AG09309 (cell line): ENCODE data around the gene TMEM82.

ENCODE experiments used
- DNase-seq: peaks from one replicate; pipeline ENCODE4 v3.0.0-alpha.2; 2010; ENCODE audit warnings: low read depth
- H3K4me3 ChIP-seq: 2 replicates; pipeline ENCODE4 v1.5.1; 2011; ENCODE audit warnings: mild to moderate bottlenecking, low read depth, low read length, moderate library complexity; ENCODE audit not compliant: control insufficient read depth
- TF ChIP-seq, protein P1 (sequence below): IDR thresholded peaks from 2 replicates; pipeline ENCODE4 v1.5.1; 2011; ENCODE audit warnings: mild to moderate bottlenecking, low read depth, low read length, inconsistent platforms; ENCODE audit not compliant: insufficient read depth, control insufficient read depth; ENCODE audit errors: missing control alignments

TMEM82 gene

DNA sequence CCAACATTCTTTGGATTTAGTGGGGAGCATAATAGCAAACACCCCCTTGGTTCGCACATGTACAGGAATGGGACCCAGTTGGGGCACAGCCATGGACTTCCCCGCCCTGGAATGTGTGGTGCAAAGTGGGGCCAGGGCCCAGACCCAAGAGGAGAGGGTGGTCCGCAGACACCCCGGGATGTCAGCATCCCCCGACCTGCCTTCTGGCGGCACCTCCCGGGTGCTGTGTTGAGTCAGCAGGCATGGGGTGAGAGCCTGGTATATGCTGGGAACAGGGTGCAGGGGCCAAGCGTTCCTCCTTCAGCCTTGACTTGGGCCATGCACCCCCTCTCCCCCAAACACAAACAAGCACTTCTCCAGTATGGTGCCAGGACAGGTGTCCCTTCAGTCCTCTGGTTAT, 43.4 kb downstream of the TMEM82 start:
- TF ChIP-seq, protein P1, sequence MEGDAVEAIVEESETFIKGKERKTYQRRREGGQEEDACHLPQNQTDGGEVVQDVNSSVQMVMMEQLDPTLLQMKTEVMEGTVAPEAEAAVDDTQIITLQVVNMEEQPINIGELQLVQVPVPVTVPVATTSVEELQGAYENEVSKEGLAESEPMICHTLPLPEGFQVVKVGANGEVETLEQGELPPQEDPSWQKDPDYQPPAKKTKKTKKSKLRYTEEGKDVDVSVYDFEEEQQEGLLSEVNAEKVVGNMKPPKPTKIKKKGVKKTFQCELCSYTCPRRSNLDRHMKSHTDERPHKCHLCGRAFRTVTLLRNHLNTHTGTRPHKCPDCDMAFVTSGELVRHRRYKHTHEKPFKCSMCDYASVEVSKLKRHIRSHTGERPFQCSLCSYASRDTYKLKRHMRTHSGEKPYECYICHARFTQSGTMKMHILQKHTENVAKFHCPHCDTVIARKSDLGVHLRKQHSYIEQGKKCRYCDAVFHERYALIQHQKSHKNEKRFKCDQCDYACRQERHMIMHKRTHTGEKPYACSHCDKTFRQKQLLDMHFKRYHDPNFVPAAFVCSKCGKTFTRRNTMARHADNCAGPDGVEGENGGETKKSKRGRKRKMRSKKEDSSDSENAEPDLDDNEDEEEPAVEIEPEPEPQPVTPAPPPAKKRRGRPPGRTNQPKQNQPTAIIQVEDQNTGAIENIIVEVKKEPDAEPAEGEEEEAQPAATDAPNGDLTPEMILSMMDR, result no peak
- H3K4me3 ChIP-seq, result no peak overlapping the region
- no peak for DNase-seq

DNA sequence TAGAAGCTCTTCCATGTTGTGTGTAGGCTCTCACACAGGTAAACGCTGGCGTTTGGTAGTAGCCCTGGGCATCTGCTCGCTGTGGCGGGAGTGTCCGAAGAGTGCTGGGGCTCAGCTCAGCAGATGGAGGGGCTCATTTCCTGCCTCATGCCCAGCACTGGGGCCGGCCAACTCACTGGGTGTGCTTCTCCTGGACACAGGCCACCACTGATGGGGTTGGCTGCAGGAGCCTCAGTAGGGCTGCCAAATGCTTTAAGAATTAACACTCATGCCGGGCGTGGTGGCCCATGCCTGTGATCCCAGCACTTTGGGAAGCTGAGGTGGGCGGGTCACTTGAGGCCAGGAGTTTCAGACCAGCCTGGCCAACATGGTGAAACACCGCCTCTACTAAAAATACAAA, 44.3 kb downstream of the TMEM82 start:
- H3K4me3 ChIP-seq, result no peak overlapping the region
- TF ChIP-seq, protein P1, result no peak
- no peak for DNase-seq

DNA sequence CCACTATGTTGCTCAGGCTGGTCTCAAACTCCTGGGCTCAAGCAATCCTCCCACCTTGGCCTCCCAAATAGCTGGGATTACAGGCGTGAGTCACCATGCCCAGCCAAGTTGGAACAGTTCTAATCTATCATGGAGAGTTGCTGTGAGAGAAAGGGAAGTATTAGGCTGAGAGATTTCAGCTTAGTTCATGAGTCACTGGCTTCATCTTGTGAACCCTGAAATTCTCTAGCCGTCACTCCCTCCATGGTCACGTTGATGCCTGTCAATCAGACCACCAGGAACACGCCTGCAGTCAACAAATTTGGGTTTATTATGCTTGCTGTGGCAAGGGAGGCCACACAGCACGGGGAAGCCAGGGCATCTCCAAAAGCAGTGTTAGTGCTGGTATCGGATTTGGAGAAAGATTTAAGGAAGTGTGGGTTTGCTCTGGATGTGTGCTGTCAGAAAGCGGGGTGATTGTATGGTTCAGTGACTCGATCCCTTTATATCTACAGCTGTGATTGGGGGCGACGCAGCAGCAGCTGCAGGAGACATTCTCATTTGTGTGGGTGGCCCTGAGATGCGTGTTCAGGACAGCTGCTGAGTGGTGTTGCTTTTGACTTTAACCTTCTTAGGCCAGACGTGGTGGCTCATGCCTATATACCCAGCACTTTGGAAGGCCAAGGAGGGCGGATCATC, 46.5 kb downstream of the TMEM82 start:
- H3K4me3 ChIP-seq, result no peak overlapping the region
- DNase-seq, result no peak
- TF ChIP-seq, protein P1, result no peak

DNA sequence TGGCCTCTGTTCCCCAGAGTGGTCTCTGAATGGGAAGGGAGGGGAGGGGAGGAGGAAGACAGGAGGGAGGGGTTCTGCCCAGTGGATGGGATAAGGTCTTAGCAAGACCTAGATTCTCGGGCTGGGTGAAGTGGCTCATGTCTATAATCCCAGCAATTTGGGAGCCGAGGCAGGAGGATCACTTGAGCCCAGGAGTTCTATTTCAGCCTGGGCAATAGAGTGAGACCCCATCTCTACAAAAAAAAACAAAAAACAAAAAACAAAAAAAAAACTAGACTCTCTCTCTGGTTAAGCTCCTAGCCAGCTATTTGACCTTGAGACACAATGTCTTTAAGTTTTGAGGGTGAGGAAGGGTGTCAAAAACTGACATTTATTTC, 53.8 kb downstream of the TMEM82 start:
- TF ChIP-seq, protein P1, result no peak
- DNase-seq, result no peak
- no peak overlapping the region for H3K4me3 ChIP-seq
